HG02571 (cell line): Measurements from ENCODE around the gene TMEM151B.

Experiments
- ATAC-seq: cut with Tn5 transposase; IDR thresholded peaks from one replicate; pipeline ENCODE4 v1.9.1; 2021; ENCODE audit warnings: mild to moderate bottlenecking, moderate library complexity; ENCODE audit not compliant: unreplicated experiment

The TMEM151B gene

DNA sequence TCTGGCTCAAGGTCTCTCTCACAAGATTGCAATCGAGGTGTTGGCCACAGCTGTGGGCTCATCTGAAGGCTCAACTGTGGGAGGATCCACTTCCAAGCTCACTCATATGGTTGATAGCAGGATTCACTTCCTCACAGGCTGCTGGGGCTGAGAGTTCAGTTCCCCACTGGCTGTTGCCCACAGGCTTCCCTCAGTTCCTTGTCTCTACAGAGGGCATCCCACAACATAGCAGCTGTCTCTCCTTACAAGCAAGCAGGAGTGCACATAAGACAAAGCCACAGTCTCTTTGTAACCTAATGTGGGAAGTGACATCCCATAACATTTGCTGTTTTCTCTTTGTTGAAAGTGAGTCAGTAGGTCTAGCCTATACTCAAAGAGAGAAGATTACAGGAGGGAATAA, 86.2 kb downstream of the TMEM151B start:
- no peak for ATAC-seq
